C1 segment of cervical spinal cord (tissue), 14 donors: ENCODE measurements around the gene BLOC1S5.
"Not testable (repeated sequence)": the region's sequence is repeated elsewhere in the genome, so short reads cannot be mapped to it uniquely, and the experiment has no call there.

Experiments used
- DNase-seq, 14 donors: peaks; one replicate each; lab custom pipeline; 2025; lab: John Stamatoyannopoulos, UW

BLOC1S5 gene

GRCh38 chr6:8043221-8043620 lies 21.0 kb downstream of the BLOC1S5 start:
- DNase-seq: no peak

DNA sequence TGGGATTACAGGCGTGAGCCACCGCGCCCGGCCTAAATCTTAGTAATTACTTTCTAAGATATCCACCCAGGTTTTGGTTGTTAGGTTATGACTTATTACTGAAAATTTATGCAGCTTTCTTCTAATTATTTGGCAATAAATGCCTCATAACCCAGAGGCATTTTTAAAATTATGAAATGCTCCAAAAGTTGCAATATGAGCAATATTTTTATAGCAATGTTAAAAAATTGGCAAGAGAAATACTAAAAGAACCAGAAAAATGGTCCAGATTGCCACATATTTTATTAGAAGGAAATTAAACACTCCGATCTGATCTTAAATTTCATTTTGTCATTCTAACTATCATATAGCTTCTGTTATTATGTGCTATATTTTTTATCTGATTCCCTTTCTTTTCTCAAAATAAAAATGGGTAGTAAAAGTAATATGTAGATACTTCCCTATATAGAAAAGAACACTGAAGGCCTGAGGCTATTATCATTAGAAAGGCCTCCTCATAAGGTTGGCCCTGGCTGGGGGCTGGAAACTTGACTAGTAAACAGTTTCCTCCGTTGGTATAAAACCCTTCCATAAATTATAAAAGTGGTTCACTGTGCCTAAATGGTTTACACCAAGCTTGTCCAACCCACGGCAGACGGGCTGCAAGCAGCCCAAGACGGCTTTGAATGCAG lies 22.1 kb downstream of the BLOC1S5 start:
- DNase-seq: no peak

- not testable (repeated sequence) for DNase-seq
Measured at GRCh38 chr6:8034107-8034506, 30.1 kb downstream of the BLOC1S5 start.

- no peak for DNase-seq
Measured at GRCh38 chr6:8030920-8031319, 33.3 kb downstream of the BLOC1S5 start.

- DNase-seq: no peak
Measured at GRCh38 chr6:8029243-8029870, 34.8 kb downstream of the BLOC1S5 start.

GRCh38 chr6:8027965-8028651 lies 36.1 kb downstream of the BLOC1S5 start:
- no peak for DNase-seq

GRCh38 chr6:8026800-8027199 lies 37.4 kb downstream of the BLOC1S5 start:
- DNase-seq: no peak

DNA sequence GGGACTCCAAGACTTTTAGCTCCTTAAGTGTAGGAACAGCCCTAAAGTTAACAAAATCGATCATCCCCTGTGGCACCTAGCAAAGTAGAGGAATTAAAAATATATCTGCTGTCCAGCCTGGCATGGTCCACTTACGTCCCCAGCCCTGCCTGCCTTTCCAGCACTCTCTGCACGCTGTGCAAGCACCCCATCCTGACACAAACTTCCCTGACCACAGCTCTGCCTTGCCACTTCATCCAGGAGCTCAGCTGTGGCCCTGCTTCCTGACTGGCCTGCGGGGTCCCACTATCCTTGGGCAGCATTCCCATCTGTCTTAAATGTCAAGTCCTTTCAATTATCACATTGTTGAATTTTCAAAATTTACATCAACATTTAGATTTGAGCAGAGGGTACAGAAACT lies 39.0 kb downstream of the BLOC1S5 start:
- DNase-seq: no peak

DNA sequence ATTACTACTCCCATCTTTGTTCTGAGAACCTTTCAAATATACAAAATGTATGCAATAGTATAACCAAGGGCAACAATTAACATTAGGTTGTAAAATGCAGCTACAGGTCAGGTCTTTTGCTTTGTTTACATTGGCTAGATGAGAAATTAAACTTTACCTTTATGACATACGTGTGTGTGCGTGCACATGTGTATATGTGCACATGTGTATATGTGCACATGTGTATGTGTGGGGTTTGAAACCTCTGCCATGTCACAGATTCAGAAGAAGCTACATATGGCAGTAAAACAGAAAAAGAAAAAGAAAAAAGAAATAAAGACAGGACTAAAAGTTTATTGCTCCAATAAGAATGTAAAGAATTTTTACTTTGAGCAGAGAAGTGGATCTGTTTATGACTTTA lies 40.6 kb downstream of the BLOC1S5 start:
- no peak for DNase-seq

- no peak for DNase-seq
Measured at GRCh38 chr6:8020083-8020482, 44.1 kb downstream of the BLOC1S5 start.

- no peak for DNase-seq
Measured at GRCh38 chr6:8017705-8018104, 46.5 kb downstream of the BLOC1S5 start.

GRCh38 chr6:8017276-8017701 lies 46.9 kb downstream of the BLOC1S5 start:
- no peak for DNase-seq

- no peak for DNase-seq
Measured at GRCh38 chr6:8014947-8015346, 49.2 kb downstream of the BLOC1S5 start.

DNA sequence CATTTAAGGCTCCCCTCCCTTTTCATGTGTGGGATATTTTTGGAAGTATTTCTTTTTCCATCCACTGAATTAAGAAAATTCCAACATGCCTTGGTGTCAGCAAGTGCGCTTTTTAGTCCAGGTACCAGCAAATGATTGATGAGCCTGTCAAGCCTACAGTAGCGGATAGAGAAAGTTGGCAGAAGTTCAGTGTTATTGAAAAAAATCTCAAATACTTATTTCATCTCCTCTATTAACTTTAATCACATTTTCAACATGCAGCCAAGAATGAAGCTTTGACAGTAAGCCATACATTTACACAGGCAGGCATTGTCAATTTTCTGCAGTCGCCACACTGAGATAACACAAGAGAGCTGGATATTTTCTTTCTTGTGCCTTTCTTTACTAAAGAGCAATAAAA lies 50.4 kb downstream of the BLOC1S5 start:
- no peak for DNase-seq

- DNase-seq: no peak
Measured at GRCh38 chr6:8006208-8006607, 58.0 kb downstream of the BLOC1S5 start.

DNA sequence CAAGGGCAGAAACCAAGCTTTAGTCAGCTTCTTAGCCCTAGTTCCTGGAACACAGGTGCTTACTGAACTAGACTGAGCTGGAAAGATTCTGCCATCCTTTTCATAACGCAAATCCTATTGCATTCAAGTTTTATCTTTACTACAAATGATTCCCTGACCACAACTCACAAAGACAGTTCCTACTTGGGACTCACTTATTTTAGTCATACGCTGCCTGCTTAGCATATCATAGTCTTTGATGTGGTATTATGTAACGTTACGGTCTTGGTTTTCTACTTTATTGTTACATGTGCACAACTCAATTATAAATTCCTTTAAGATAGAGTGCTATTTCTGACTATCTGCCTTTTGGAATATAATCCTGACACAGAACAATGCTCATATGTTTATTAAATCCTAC lies 59.1 kb downstream of the BLOC1S5 start:
- DNase-seq: no peak

- no peak for DNase-seq
Measured at GRCh38 chr6:8000636-8001035, 63.6 kb downstream of the BLOC1S5 start.

DNA sequence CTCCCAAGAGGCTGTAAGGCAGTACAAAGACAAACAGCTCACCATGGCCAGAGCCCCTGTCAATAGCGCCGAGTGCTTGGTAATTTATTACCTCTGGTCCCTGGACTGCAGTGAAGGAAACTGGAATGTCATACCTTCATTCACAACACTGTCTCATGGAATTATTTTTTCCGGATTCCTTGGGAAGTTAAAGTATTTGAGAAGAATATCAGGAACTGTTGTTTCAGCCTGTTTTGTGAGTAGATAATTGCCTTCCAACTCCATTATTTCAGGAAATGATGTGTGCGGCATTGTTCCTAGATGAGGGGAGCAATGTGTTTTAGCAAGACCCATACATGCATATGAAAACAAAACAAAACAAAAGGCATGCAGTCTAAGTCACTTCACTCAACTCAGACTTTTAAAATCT lies 64.0 kb downstream of the BLOC1S5 start:
- no peak for DNase-seq

DNA sequence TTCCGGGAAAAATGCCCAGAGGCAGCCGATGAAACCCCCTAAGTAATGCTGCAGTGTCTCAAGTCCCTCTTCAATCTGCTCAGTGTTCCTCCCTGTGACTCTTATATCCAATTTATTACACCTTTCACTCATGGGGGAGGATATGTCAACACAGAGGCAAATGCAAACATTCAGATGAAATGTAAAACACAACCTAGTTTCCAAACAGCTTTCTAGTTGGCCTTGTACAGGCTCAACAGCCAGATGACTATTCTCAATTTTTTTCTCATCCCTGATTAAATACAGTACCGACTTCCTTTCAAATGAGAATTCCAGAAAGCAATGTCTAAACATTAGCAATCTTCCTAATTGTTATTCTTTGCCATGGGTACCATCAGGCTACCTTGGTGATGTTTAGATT lies 65.0 kb downstream of the BLOC1S5 start:
- DNase-seq: no peak

- DNase-seq: no peak
Measured at GRCh38 chr6:7998103-7998725, 66.0 kb downstream of the BLOC1S5 start.

- no peak for DNase-seq
Measured at GRCh38 chr6:7997286-7997685, 66.9 kb downstream of the BLOC1S5 start.

GRCh38 chr6:7996538-7997111 lies 67.6 kb downstream of the BLOC1S5 start:
- DNase-seq: no peak
